NCI-H2107 (cell line): ENCODE measurements around the gene STARD5.
"Not testable (repeated sequence)": the region's sequence is repeated elsewhere in the genome, so short reads cannot be mapped to it uniquely, and the experiment has no call there.

Source experiments
- DNase-seq: peaks from one replicate; lab custom pipeline; 2025; lab: John Stamatoyannopoulos, UW

Gene STARD5

DNA sequence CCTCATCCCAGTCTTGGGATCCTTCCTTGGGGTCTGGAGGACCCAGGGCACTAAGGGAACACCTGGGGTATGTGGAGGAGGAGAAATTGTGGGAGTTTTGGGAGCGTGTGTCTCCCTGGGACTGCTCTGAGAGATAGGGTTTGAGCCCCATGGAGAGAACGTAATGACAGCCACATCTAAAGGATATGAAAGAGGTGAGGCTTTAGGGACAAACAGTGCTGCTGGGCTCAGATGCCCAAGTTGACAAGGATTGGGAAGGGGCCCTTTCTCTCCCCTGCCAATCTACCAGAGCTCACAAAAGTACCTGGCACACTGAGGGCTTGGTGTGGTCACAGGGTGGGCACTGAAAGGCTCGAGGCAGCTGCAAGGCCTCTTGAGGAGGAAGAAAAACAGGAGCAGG is 13.3 kb upstream of the STARD5 start:
- no peak for DNase-seq

DNA sequence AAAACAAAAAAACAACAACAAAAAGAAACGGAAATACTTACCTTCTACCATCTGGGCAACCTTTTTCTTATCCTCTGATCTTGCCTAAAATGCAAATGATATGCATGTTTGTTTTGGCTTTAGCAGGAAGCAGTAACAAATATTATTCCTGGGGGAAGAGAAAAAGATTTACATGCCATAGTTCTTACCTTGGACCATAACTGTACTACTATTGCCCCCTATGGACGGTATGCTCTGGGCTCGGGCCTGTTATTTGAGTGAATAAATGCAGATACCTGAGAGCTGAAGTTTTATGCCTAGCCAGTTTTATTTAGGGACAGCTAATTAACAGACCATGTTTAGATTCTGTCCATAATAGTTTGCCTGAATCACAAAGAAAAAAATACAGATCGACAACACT is 12.6 kb upstream of the STARD5 start:
- no peak for DNase-seq

DNA sequence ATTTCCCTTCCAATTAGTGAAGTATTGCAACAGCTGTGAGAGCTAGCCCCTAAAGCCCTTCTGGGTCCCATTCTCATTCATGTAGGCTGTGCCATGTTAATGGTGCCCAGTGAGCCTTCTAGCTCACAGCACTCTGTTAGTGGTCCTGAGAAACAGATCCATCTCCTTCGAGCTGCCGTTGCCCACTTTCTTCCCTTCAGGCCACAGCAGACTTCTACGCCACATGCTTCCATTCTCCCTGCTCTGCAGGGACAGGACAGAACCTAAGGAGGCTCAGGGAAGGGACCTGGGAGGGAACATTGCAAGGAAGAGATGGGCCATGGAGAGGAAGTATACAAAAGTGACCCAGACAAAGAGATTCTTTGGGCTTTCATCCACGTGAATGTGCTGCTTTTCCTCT is 11.7 kb upstream of the STARD5 start:
- DNase-seq = no peak

DNA sequence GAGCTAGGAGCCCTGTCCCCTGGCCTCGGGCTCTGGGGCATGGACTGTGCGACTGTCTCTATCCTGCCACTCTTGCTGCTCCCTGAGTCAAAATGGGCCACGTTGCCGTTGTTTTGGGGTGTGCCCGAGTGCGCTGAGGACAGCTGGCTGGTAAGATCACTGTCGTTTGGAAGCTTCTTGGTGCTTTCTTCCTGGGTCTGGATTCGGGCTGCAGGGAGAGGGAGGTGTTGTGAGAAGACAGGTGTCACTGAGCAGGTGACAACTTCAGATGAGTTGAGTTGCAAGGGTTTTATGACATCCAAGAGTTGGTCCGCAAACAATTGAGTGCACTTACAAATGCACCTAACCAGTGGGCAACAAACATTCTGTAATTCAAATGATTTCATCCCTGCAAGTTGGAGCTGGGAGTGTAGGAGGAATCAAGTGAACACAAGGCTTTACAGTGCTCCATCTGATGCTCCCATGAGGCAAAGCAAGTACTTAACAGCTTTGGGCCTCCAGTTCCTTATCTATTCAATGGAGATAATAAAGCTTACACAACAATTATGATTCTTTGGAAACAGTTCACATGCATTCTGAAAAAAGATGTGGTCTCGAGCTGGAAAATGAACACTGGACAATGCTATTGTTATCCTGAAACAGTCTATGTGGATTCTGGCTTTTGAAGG is 11.0 kb upstream of the STARD5 start:
- no peak for DNase-seq

DNA sequence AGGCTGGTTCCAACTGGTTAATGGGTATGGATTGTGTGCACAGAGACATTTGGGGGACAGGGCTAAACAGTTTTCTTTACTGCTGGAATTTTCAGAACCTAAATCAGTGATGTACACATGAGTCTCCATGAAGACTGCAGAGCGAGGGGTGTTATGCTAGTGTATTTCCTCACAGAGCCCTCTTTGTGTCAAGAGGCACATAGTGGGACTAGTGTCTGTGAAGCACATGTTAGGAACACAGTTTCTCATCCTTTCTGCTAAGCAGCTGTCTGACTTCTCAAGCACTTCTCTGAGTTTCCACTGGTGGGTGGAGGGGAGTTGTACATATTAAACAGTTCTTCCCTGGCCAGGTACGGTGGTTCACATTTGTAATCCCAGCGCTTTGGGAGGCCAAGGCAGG is 9.4 kb upstream of the STARD5 start:
- DNase-seq = no peak

DNA sequence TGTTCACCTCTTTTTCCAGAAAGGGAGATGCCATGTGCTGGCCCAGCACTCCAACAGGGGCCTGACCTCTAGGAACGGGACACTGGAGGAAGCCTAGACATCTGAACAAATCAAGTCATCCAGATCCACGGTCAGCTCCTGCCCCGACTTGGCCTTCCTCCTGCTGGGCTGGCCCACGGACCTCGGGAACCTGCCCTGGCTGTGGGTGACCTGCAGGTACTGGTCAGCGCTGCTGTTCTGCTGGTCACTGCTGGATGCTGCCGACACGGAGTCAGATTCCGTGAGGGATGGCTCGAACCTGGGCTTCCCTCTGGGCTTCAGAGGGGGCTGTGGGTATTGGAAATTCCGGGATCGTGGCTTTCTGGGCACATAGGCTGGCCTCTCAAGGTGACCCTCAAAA is 8.4 kb upstream of the STARD5 start:
- DNase-seq = no peak

DNA sequence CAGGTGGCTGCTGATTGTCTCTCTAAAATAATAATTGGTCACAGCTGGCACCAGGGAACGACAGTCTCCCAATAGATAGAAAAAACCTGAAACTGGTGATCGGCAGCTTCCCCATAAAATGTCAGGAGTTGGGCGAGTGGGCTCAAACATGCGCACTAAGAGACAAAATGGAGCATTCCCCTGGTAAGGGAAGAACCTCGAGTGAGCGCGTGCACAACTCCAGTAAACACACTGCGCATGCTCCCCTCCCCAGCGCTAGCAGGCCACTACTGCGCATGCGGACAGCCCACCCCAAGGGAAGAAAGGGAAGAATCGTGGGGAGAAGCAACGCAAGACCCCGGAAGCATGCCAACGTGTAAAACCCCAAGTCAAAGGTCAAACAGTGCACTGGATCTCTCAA is 7.7 kb upstream of the STARD5 start:
- DNase-seq = no peak

DNA sequence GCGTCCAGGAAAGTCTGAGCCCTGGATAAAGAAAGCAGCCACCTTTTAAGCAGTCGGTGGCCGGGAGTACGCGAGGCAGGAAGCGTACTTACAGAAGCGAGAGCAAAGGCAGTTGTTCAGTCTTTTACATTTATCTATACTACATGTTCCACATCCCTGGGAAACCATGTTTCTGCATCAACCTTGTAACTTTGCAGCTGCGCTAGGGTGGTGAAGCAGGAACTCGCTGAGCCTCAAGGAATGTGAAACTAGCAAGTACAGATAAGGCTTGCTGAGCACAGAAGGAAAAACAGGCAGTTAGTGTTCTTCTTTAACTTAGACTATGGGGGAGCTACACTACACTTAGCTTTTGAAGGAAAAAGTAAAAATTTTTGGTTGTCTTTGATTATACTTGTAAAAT is 7.2 kb upstream of the STARD5 start:
- not testable (repeated sequence) for DNase-seq

DNA sequence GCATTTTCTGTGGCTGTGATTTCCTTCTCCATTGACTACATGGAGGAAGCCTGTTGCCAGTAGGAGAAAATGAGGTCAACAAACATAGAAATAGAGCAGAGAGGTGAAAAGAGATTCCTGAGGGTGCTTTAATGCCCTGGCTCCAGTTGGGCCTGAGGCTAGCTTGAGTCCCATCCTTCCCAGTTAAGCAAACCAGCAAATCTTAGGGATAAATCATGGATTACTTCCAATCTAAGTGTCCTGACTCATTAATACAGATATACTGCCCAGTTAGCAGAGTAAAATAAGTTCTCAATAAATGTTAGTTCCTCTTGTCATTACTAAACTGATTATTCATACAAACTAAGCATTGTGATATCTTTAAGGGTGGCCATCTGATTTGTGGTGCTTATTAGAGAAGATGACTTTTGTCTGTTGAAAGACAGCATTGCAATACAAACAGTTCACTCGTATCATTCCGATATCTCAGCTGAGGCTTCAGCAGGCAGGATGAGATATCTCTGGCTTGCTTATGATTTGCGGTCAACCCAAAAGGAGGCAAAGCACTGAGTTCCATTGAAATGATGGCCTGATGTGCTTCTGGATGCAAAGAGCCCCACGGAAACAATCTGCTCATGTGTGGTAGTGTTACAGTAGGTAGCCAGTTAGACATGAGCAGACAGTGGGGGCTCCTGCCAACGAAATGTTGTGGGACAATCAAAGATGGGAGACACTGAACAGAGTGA is 6.6 kb upstream of the STARD5 start:
- DNase-seq = no peak

DNA sequence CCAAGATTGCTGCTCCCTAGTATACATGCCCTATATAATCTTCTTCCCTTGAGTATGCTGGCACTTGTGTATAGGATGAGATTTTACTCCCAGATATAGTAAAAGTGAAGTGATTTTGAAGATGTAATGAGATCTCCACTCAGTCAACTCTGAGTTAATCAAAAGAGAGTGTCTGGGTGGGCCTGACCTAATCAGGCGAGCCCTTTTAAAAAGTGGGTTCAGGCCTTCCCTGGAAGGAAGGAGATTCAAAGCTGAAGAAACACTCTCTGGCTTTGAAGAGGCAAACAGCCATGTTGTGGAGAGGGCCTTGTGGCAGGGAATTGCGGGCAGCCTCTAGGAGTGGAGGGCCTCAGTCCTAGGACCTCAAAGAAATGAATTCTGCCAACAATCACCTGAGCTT is 5.5 kb upstream of the STARD5 start:
- no peak for DNase-seq

DNA sequence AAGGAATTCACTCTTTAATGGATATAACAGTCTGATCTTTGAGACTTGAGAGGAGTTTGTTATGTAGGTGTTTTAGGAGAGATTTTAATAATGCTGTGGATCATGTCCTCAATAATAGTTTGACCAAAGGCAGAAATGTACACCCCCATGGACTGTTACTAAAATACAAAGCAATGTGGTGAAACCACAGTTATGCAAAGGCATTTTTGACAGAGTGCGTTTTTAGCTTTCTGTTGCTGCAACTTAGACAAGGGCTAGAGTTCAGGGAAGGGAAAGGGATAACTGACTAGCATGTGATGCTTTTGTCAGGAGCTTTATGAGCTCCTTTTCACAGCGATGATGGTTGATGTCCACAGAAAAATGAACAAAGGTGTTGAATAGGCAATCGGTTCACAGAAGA is 3.6 kb upstream of the STARD5 start:
- no peak for DNase-seq

DNA sequence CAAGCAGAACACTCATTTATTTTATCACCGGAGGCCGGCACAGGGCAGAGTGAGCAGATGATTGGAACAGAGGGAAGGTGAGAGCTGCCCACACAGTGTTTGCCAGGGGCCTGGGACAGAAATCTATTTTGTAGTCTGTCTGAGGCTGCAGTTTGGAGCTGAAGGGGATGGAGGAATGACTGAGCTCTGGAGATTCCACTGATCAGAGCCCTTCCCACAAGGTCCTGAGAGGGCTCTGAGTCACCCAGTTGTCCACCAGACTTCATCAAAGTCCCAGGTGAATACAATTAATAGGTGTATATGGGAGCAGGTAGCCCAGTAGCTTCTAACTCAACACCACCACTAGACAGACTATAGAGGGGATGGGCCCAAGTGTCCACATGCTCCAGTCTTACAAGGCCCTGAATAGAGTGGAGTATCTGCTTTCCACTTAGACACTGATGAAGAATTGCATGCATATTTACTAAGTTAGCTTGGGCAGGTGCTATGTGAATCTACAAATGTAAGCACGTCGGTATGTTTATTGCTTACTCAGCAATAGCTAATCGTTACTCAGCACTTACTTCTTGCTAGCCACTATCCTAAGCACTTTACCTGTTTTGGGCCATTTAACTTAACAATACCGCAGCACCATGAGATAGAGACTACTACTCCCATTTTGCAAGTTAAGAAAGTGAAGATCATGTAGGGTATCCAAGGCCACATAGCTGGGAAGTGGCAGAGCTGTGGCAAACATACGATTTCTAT is 2.7 kb upstream of the STARD5 start:
- DNase-seq = no peak

DNA sequence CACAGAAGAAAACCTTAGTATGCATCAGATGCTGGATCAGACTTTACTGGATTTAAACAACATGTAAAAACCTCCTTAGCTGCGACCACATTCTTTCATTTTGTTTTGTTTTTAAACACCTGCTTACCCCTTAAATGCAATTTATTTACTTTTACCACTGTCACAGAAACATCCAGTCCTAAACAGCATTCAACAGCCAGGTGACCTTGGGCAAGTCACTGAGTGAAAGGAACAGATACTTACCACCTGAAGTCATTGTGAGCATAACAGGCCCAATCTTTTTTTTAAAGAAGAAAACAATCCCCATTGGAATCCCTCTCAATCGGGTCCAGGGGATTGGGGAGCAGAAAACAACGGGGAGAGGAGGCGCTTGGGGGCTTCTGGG is 390 bp downstream of the STARD5 start:
- DNase-seq = no peak

DNA sequence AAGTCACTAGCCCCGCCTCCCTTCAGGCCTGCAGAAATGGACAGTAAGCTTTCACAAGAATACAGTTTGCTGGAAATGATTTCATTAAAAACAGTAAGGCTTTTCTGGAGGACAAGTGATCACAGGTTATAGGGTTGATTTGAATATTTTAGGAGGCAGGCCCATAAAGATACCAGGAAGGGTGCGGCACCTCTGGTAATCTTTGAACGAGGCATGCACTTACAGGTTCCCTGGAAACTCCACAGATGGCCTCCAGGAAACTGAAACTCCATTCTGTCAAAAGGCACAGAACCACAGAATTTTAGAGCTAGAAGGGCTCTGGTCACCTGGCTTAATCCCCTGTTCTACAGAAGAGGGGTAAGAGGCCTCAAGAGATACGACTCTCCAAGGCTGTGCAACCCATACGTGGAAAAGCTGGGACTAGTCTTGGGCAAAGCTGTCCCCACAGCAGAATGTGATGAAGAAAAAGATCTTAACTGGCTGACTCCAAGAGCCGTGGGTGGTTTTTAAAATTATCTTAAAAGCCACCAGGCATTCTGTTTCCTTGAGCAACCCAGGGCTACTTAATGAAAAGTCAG is 1.2 kb downstream of the STARD5 start:
- no peak for DNase-seq

DNA sequence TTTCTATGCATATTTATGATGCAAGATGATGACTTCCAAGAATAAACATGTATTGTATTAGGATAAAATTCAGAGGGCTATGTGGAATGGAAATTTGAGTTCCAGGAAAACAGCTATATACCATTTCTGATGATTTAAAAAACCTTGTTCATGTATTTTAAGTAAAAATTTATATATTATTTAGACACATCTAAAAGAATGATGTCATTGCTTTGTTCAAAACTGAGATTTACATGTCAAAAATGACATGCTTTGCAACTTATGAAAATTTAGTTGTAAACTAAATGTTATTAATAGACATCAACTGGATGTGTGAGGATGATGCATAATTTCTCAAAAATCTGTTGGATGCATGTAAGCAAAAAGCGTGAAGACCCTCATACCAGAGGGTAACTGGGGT is 2.3 kb downstream of the STARD5 start:
- DNase-seq = no peak

DNA sequence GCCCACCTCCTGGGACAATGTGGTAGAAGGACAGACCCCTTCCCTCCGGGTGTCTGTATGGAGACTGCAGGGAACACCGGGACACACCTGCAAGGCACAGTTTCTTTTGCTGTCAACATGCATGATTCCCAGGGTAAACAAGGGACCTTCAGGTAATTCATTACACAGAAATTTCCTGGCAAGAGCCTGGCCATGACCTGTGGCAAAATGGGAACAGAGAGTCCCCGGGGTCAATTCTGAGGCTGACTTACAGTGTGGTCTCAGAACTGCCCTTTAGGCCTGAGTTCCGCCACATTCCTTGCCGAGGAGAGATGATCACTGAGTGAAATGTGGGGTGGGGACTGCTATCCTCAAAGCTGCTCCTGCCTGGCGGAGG is 6.3 kb downstream of the STARD5 start:
- no peak for DNase-seq

DNA sequence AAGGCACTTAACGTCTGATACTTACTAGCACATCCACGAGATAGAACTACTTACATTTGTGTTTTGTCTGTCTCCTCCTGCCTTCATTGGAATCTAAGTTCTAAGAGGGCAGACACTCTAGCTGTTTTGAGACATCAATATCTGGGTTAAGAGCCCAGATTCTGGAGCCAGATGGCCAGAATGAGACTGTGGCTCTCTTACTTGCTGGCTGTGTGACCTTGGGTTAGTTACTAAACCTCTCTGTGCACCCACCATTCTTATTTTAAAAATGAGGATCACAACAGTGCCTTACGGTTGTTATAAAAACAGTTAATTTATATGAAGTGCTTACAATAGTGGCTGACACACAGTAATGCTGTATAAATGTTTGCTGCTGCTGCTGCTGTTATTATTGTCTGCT is 7.7 kb downstream of the STARD5 start:
- no peak for DNase-seq

DNA sequence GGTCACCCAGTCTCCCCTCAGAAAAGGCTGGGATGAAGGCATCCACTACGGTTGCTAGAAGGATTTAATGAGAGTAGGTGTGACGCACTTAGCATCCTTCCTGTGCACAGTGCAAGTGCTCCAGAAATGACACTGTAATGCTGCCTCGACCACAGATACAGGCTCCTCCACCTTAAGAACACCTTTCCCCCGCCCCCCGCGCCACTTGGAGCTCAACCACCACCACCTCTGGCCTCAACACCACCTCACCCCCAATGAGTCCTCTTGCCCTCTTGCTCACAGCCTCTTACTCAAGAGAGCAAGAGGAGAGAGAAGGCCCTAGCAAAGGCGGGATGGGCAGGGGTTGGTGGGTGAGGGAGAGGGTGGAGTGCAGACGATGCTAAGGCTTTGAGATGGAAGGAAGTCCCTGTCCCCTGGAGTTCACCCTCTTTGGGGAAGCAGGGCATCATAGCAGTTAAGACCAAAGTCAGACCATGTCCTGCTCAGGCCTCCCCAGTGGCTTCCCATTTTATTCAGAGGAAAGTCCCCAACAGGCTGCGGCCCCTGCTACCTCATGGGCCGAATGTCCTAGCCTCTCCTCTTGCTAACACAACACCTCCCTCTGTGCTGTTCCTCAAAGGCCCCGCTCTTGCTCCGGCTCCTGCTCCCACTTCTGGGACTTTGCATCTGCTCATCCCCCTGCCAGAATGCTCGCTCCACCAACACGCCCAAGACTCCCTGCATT is 8.3 kb downstream of the STARD5 start:
- no peak for DNase-seq

DNA sequence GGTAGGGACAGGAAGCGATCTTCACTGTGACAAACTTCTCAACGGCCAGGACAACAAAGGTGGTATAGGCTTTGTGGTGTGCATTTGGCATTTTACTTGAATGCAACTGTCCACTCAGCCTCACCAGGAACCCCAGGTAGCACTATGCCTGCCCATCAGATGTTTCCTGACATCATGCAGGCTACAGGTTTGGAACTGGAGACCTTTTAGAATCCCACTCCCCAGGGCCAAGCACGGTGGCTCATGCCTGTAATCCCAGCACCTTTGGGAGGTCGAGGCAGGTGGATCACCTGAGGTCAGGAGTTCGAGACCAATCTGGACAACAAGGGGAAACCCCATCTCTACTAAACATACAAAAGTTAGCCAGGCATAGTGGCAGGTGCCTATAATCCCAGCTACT is 9.6 kb downstream of the STARD5 start:
- DNase-seq = no peak

DNA sequence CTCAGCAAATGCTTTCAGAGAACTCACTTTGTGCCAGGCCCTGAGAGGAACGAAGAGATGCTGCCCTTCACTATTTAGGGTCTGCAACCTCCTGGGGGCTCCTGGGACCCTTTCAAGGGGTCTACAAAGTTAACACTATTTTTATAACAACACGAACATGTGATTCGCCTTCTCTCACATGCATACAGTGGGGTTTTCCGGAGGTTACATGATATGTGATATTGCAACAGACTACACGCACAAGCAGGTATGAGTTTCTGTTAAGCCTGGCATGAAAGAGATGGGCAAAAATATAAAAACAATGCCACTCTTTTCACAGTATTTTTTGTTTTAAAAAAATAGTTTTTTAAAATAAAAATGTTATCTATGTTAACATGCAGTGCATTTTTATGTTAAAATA is 10.3 kb downstream of the STARD5 start:
- no peak for DNase-seq

DNA sequence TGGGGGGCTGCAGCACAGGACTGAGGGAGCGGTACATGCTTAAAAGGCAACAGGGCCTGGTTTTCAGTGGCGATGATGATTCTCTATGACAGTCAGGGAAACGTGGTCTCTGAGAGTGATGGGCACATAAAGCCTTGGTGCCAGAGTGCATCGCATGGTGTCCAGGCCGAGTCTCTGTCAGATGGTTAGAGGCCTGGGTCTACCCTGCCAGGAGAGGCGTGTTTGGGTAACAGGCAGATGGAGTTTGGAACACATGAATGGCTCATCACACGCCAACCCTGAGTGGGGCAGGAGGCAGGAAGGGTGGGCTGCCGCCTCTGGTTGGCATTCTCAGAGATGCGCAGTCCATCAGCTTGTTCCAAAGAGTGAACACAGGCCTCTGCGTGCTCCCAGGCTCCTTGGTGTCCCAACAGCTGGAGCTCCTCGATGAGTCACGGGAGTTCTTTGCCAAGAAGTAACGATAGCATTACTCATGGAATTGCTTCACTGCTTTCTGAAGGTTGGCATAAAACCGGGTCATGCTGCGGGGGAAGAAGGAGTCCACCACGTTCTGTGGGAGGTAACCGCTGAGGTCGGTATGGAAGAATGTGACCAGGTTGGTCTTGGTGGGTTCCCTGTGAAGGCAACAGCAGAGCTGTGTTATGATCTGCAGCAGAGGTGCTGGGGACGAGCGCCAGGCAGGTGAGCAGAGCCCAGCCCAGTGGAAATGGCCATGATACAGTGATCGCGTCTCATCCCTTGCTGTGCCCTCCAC is 11.0 kb downstream of the STARD5 start:
- DNase-seq = no peak
